ENCODE measurements around the gene SSNA1.

Gene SSNA1

DNA sequence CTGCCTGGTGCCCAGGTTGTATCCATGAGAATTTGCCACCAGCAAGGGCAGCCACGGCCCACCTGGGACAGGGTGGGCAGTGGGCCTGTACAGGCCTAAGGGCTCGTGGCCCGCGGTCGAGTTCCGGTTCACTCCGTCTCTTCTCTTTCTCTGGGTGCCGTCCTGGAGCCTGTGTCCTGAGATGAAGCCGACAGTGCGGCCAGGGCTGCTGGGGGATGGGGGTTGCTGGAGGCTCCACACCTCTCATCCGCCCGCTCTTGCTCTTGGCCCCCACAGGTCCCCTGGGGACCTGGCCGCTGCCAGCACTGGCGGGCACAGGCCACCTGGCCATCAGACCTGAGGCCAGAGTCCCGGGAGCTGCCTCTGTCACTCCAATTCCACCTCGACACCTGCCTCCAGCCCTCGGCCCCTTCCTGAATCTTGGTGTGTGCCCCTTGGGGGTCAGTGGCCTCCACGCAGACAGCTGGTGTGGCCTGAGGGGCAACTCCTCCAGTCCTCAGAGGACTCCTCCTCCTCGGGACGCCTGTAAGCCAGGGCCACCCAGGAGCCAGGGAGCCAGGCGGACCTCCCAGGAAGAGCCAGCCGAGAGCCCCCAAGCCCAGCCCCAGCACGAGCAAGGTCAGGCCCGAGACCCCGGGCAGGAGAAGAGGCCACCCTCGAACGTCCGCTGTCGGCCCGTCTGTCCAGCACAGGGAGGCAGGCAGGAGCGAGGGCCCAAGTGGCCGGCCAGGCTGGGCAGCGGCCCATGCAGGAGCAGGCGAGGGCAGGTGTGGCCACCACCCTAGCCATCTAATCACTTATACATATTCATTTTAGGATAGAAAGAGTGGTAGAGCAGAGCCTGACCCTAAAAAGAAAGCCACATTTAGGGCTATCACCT lies 23.9 kb upstream of the SSNA1 start:
- DNase-seq (ENCODE audit: low read depth, low spot score): no peak

DNA sequence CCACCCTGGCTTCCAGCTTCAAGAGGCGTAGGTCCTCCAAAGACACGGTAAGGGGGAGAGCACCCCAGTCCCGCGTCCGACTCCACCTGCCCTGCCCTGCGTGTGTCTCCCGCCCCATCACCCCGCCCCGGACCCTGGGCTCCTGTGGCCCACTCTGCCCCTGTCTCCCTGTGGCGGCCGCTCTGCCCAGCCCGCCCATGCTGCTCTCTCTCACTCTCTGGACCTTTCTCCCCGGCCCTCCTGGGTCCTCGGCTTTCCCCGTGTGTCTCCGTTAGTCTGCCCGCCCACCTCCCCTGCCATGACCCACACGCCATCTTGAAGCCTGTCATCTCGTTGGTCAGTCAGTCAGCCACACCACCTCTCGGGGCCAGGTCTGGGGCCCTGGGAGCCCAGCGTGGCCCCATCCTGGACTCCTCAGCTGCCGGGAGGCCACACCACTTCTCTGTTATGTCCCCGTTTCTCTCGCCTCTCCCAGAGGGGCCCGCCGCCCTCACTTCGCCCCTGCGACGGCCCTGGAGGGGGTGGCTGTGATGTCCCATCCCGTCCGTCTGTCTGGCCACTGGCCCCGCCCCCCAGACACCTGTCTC lies 23.1 kb upstream of the SSNA1 start:
- Histone ChIP-seq H3K9me3 (ENCODE audit: low read depth, low read length) (no peaks in the 10 kb centered on the region), H3K36me3 (ENCODE audit: insufficient read depth, low read length) (no peaks in the 10 kb centered on the region), H3K4me3 (no peak overlapping the region), H3K27ac (no peak overlapping the region), H3K9ac (ENCODE audit: insufficient read length) (no peak overlapping the region)
- TF ChIP-seq EZH2 (IDR thresholded peaks at IDR 0.05) (no peak), POLR2AphosphoS5 (IDR thresholded peaks at IDR 0.05; ENCODE audit: borderline replicate concordance, low read depth, low read length) (no peak)
- DNase-seq (ENCODE audit: low read depth, low spot score): no peak

More for the DNA sequence above, 23.9 kb upstream of the SSNA1 start:
- Histone ChIP-seq H3K4me3 (no peak overlapping the region), H3K9ac (ENCODE audit: insufficient read length) (no peak overlapping the region), H3K9me3 (ENCODE audit: low read depth, low read length) (no peaks in the 10 kb centered on the region), H3K36me3 (ENCODE audit: insufficient read depth, low read length) (no peaks in the 10 kb centered on the region), H3K27ac (no peak overlapping the region)
- TF ChIP-seq EZH2 (IDR thresholded peaks at IDR 0.05) (no peak), POLR2AphosphoS5 (IDR thresholded peaks at IDR 0.05; ENCODE audit: borderline replicate concordance, low read depth, low read length) (no peak), FOXP2 (optimal IDR thresholded peaks at IDR 0.05; ENCODE audit: control extremely low read depth, extremely low read length, insufficient read depth) (no peak)

DNA sequence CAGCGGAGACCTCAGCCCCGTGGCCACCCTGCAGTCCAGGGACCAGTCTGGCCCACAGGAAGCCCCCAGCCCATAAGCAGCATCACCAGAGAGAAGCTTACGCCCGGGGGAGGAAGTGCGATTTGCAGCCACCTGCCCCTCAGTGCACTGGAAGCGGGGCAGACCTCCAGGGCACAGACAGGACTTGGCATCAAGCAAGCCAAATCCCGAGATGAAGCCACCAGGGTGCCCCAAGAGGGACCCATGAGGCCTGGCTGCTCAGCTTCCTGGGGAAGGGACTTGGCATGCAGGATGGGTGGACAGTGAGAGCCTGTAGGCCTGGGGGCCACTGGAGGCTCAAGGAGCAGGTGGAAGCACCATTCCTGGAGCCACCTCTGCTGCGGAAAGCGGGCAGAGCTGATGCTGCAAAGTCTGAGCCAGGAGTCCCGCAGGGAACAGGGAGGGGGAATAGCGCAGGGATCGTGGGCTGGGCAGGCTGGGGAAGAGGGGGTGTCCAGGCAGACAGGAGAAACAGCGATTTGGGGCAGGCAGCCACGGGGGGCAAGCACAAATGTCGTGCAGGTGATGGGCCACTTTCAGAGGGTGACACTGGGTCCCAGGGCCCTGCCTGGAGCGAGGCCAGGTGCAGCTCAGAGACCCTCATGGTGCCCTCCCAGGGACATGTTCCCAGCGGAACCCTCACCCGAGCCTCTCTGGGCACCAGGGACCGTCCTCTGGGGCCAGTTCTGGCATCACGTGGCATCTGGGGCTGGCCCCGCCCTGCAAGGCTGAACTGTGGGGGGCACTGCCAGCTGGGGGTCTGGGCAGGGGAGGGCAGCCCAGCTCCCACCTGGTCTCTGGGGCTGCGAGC lies 21.9 kb upstream of the SSNA1 start:
- H3K4me3 ChIP-seq: no peak overlapping the region
- no peaks in the 10 kb centered on the region for H3K9me3 ChIP-seq (ENCODE audit: low read depth, low read length)
- no peak overlapping the region for H3K27ac ChIP-seq
- H3K36me3 ChIP-seq (ENCODE audit: insufficient read depth, low read length): no peaks in the 10 kb centered on the region
- no peak overlapping the region for H3K9ac ChIP-seq (ENCODE audit: insufficient read length)
- TF ChIP-seq POLR2AphosphoS5 (IDR thresholded peaks at IDR 0.05; ENCODE audit: borderline replicate concordance, low read depth, low read length) (no peak), EZH2 (IDR thresholded peaks at IDR 0.05) (no peak), FOXP2 (optimal IDR thresholded peaks at IDR 0.05; ENCODE audit: control extremely low read depth, extremely low read length, insufficient read depth) (no peak)
- DNase-seq (ENCODE audit: low read depth, low spot score): no peak

DNA sequence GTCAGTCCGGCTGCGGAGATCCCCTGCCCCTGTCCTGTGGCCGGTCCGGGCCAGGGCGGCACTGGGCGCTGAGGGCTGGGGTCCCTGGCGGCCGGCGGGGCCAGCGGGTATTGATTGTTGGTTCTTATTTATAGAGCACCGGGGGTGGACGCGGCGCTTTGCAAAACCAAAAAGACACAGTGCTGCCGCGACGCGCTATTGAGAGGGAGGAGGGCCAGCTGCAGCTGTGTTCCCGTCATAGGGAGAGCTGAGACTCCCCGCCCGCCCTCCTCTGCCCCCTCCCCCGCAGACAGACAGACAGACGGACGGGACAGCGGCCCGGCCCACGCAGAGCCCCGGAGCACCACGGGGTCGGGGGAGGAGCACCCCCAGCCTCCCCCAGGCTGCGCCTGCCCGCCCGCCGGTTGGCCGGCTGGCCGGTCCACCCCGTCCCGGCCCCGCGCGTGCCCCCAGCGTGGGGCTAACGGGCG lies 21.2 kb upstream of the SSNA1 start:
- DNase-seq (ENCODE audit: low read depth, low spot score): no peak
- TF ChIP-seq POLR2AphosphoS5 (IDR thresholded peaks at IDR 0.05; ENCODE audit: borderline replicate concordance, low read depth, low read length): no peak
- TF ChIP-seq FOXP2 (optimal IDR thresholded peaks at IDR 0.05; ENCODE audit: control extremely low read depth, extremely low read length, insufficient read depth): no peak
- TF ChIP-seq EZH2 (IDR thresholded peaks at IDR 0.05): no peak
- H3K9me3 ChIP-seq (ENCODE audit: low read depth, low read length): no peaks in the 10 kb centered on the region
- no peak overlapping the region for H3K9ac ChIP-seq (ENCODE audit: insufficient read length)
- no peak overlapping the region for H3K4me3 ChIP-seq
- no peak overlapping the region for H3K27ac ChIP-seq
- H3K36me3 ChIP-seq (ENCODE audit: insufficient read depth, low read length): no peaks in the 10 kb centered on the region

DNA sequence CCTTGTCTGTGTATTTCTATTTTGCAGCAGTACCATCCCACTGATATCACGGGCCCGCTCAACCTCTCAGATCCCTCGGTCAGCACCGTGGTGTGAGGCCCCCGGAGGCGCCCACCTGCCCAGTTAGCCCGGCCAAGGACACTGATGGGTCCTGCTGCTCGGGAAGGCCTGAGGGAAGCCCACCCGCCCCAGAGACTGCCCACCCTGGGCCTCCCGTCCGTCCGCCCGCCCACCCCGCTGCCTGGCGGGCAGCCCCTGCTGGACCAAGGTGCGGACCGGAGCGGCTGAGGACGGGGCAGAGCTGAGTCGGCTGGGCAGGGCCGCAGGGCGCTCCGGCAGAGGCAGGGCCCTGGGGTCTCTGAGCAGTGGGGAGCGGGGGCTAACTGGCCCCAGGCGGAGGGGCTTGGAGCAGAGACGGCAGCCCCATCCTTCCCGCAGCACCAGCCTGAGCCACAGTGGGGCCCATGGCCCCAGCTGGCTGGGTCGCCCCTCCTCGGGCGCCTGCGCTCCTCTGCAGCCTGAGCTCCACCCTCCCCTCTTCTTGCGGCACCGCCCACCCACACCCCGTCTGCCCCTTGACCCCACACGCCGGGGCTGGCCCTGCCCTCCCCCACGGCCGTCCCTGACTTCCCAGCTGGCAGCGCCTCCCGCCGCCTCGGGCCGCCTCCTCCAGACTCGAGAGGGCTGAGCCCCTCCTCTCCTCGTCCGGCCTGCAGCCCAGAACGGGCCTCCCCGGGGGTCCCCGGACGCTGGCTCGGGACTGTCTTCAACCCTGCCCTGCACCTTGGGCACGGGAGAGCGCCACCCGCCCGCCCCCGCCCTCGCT lies 20.5 kb upstream of the SSNA1 start:
- no peak for DNase-seq (ENCODE audit: low read depth, low spot score)
- TF ChIP-seq EZH2 (IDR thresholded peaks at IDR 0.05): no peak
- Histone ChIP-seq H3K36me3 (ENCODE audit: insufficient read depth, low read length) (no peaks in the 10 kb centered on the region), H3K9ac (ENCODE audit: insufficient read length) (no peak overlapping the region), H3K4me3 (no peak overlapping the region), H3K27ac (no peak overlapping the region), H3K9me3 (ENCODE audit: low read depth, low read length) (no peaks in the 10 kb centered on the region)

DNA sequence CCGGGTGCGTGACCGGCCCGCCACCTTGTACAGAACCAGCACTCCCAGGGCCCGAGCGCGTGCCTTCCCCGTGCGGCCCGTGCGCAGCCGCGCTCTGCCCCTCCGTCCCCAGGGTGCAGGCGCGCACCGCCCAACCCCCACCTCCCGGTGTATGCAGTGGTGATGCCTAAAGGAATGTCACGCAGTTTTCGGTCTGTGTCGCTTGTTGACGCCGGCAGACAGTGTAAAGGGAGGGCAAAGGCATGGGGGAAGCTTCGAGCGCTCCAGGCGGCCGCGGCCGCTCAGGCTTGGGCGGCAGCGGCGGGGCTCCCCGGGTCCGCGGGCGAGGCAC lies 19.9 kb upstream of the SSNA1 start:
- H3K27ac ChIP-seq: no peak overlapping the region
- no peaks in the 10 kb centered on the region for H3K36me3 ChIP-seq (ENCODE audit: insufficient read depth, low read length)
- no peaks in the 10 kb centered on the region for H3K9me3 ChIP-seq (ENCODE audit: low read depth, low read length)
- TF ChIP-seq EZH2 (IDR thresholded peaks at IDR 0.05) (no peak), FOXP2 (optimal IDR thresholded peaks at IDR 0.05; ENCODE audit: control extremely low read depth, extremely low read length, insufficient read depth) (no peak), POLR2AphosphoS5 (IDR thresholded peaks at IDR 0.05; ENCODE audit: borderline replicate concordance, low read depth, low read length) (no peak)
- H3K9ac ChIP-seq (ENCODE audit: insufficient read length): no peak overlapping the region
- no peak for DNase-seq (ENCODE audit: low read depth, low spot score)
- H3K4me3 ChIP-seq: no peak overlapping the region; the same call in 1 of the 2 replicates

DNA sequence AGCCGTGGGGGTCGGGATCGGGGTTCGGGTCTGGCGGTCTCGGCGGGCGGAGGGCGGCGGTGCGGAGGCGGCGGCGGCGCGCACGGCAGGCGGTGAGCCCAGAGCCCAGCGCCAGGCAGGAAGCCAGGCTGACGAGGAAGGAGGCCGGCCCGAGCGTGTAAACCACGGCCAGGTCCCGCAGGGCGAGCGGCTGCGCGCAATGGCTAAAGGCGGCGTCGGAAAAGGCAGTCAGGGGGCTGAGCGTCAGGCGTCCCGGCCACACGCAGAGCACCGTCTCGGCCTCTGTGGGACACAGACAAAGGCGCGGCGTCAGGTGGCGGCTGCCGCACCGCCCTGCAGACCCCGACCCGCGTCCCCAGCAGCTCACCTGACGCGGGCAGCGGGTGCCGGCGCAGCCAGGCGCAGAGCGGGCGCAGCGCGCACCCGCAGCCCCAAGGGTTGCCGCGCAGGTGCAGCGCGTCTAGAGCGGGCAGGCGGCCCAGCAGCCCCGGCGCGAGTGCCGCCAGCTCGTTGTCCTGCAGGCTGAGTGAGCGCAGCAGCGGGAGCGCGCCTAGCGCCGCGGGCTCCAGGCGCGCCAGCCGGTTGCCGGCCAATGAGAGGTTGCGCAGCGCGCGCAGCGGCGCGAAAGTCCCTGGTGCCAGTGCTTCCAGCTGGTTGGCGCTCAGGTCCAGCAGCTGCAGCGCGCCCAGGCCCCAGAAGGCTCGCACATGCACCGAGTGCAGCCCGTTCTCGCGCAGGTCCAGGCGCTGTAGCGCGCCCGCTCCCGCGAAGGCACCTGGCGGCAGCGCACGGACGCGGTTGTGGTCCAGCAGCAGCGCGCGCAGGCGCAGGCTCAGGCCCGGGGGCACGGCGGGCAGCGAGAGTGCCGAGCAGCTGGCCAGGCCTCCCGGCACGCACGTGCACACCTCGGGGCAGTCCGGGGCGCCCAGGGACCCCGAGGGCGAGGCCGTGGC lies 19.3 kb upstream of the SSNA1 start:
- TF ChIP-seq POLR2AphosphoS5 (IDR thresholded peaks at IDR 0.05; ENCODE audit: borderline replicate concordance, low read depth, low read length) (no peak), FOXP2 (optimal IDR thresholded peaks at IDR 0.05; ENCODE audit: control extremely low read depth, extremely low read length, insufficient read depth) (no peak), EZH2 (IDR thresholded peaks at IDR 0.05) (peak; percentile 62)
- no peaks in the 10 kb centered on the region for H3K36me3 ChIP-seq (ENCODE audit: insufficient read depth, low read length)
- peak overlapping the region; percentile 22; the same call in 1 of the 2 replicates for H3K4me3 ChIP-seq
- H3K9ac ChIP-seq (ENCODE audit: insufficient read length): no peak overlapping the region
- no peaks in the 10 kb centered on the region for H3K9me3 ChIP-seq (ENCODE audit: low read depth, low read length)
- H3K27ac ChIP-seq: no peak overlapping the region
- no peak for DNase-seq (ENCODE audit: low read depth, low spot score)
